Psoas muscle (tissue), 8 donors: ENCODE results near the gene CHST8. TPM values are rescaled to one million over a fixed set of nuclear protein-coding genes. Genes with fewer than 3 reads are reported as not detected.

Experiments used
- ATAC-seq, 4 donors: fragments of 200-7000 bp; cut with Tn5 transposase; one replicate each; pipeline ENCODE4 v1.9.1; 2020; ENCODE audit warnings: moderate library complexity in 3 of 4, mild to moderate bottlenecking in 2 of 4
- DNase-seq, 2 donors: peaks; one replicate each; pipeline ENCODE4 v3.0.0-alpha.2; 2020
- H3K27ac ChIP-seq: fragments of 200-600 bp; one replicate; pipeline ENCODE4 v1.8.0; 2022
- H3K27me3 ChIP-seq, 3 donors: fragments of 200-600 bp in 1 of 3; one replicate each; pipeline versions ENCODE4 v1.6.1 to v1.8.0; 2013 to 2022; ENCODE audit warnings: low read length in 2 of 3, mild to moderate bottlenecking in 2 of 3, moderate library complexity in 1 of 3; ENCODE audit not compliant: insufficient read depth in 3 of 3
- H3K36me3 ChIP-seq, 2 donors: fragments of 200-600 bp in 1 of 2; one replicate each; pipeline versions ENCODE4 v1.6.1 to v1.8.0; 2013 to 2022; ENCODE audit warnings: low read depth in 1 of 2, mild to moderate bottlenecking in 1 of 2, moderate library complexity in 1 of 2; ENCODE audit not compliant: insufficient read depth in 1 of 2
- H3K4me1 ChIP-seq: fragments of 200-600 bp; one replicate; pipeline ENCODE4 v1.8.0; 2022
- H3K4me3 ChIP-seq: fragments of 200-600 bp; one replicate; pipeline ENCODE4 v1.8.0; 2022; ENCODE audit warnings: mild to moderate bottlenecking
- H3K9me3 ChIP-seq: fragments of 200-600 bp; one replicate; pipeline ENCODE4 v1.8.0; 2022
- CTCF ChIP-seq: fragments of 200-600 bp; IDR thresholded peaks from one replicate; pipeline ENCODE4 v1.8.0; 2022; ENCODE audit warnings: antibody characterized with exemption
- WGBS, 3 donors: extraction: QIAGEN DNeasy Blood & Tissue Kit; methylation state at CpG; one replicate each; pipeline versions ENCODE4 v1.1.6 to v1.1.7; 2013; 5-methylcytosine and 5-hydroxymethylcytosine counted together
- intact Hi-C, 2 donors: fragments of 100-400 bp; cut with DNase I; formaldehyde crosslinking; loops; one replicate each; pipeline versions ENCODE4 v1.11.0 to v1.14.2; 2022
- polyA plus RNA-seq, 3 donors: library from polyadenylated mRNA; stranded (reverse); fragments of 200-250 nt; gene quantifications; one replicate each; pipeline ENCODE4 v1.2.3, GENCODE V29; 2013
- total RNA-seq, 4 donors: library from RNA; stranded (reverse); fragmentation: NEBNext Ultra II Directional in 2 of 4; extraction: Animal tissue kit (Norgen Biotek cat#: 25700) in 2 of 4; gene quantifications; one replicate each; pipeline versions ENCODE4 v1.2.1 to v1.2.4, GENCODE V29; 2021 to 2023
- donor health status: healthy with polysubstance abuse.
- donor health status: DM: no; HTN: no; CAD: no; lungs with moderate emphysema.
- donor health status: Bipolar disorder and iron deficiency.
- donor health status: healthy.
- donor health status: DM: yes; HTN: yes; CAD: no.
- donor health status: DM: no; HTN: no; CAD: no.
- donor health status: DM: no; HTN: no; CAD: no.
- donor health status: DM: yes; HTN: yes; CAD: no.

CHST8 gene
- total and polyA plus RNA-seq, 7 donors: 0.05 to 0.60 (median 0.23) TPM; not detected in 1

GRCh38 chr19:33630880-33631608 lies 9.3 kb downstream of the CHST8 start:
- no peak for DNase-seq

GRCh38 chr19:33631609-33631973 lies 9.8 kb downstream of the CHST8 start:
- Histone ChIP-seq H3K4me3 (no peak overlapping the region), H3K36me3 (no peaks in the 10 kb centered on the region), H3K4me1 (no peaks in the 10 kb centered on the region), H3K27me3 (peaks cover 0 to 38% (median 10%) of the 10 kb centered on the region in 3 donors), H3K9me3 (no peaks in the 10 kb centered on the region), H3K27ac (no peak overlapping the region)
- intact Hi-C loops: no loop called here
- WGBS, 3 donors: 43 to 50% (median 46%) methylated on average over 6 of the region's 6 CpGs
- TF ChIP-seq CTCF: no peak
- DNase-seq (no peak), ATAC-seq (no peak)

More at GRCh38 chr19:33630880-33631608, 9.3 kb downstream of the CHST8 start:
- Histone ChIP-seq H3K4me1 (no peaks in the 10 kb centered on the region), H3K27me3 (peaks cover 0 to 43% (median 10%) of the 10 kb centered on the region in 3 donors), H3K9me3 (no peaks in the 10 kb centered on the region), H3K4me3 (no peak overlapping the region), H3K36me3 (no peaks in the 10 kb centered on the region), H3K27ac (no peak overlapping the region)
- intact Hi-C loops: no loop called here
- ATAC-seq: no peak
- WGBS, 3 donors: 52 to 62% (median 55%) methylated on average over 13 of the region's 13 CpGs
- TF ChIP-seq CTCF: no peak

GRCh38 chr19:33634361-33635091 lies 12.8 kb downstream of the CHST8 start:
- Histone ChIP-seq H3K36me3 (no peaks in the 10 kb centered on the region), H3K27ac (no peak overlapping the region), H3K4me3 (no peak overlapping the region), H3K27me3 (peaks cover 0 to 33% (median 8%) of the 10 kb centered on the region in 3 donors), H3K9me3 (no peaks in the 10 kb centered on the region), H3K4me1 (no peaks in the 10 kb centered on the region)
- no peak for TF ChIP-seq CTCF
- intact Hi-C loops: no loop called here
- no peak for ATAC-seq
- 63 to 68% (median 67%) methylated on average over 13 to 14 of the region's 14 CpGs for WGBS, 3 donors
- DNase-seq: no peak

GRCh38 chr19:33638167-33639034 lies 16.6 kb downstream of the CHST8 start:
- ATAC-seq (no peak), DNase-seq (peak in 1 of 2 donors; percentile 14)
- Histone ChIP-seq H3K27me3 (peaks cover 0 to 22% (median 2%) of the 10 kb centered on the region in 3 donors), H3K4me3 (no peak overlapping the region), H3K4me1 (no peaks in the 10 kb centered on the region), H3K27ac (no peak overlapping the region), H3K36me3 (no peaks in the 10 kb centered on the region), H3K9me3 (no peaks in the 10 kb centered on the region)
- intact Hi-C loops: no loop called here
- no peak for TF ChIP-seq CTCF
- WGBS, 3 donors: 12 to 17% (median 14%) methylated on average over 15 of the region's 15 CpGs
